Endothelial cell of umbilical vein (primary cell): Measurements from ENCODE around the gene CCNYL1. TPM values are rescaled to one million over a fixed set of nuclear protein-coding genes. Genes with fewer than 3 reads are reported as not detected.

ENCODE experiments used
- BruUV-seq: library from RNA; stranded (reverse); fragments of 400-500 nt; replicated peaks from 2 replicates; lab custom pipeline; 2021; lab: Mats Ljungman, UMichigan
- CTCF ChIA-PET: fragments of 300-600, 350-600 bp; sonication (Branson Sonifier 250); formaldehyde crosslinking; loops from one replicate; lab custom pipeline; 2021; ENCODE audit warnings: antibody characterized with exemption, inconsistent platforms; lab: Charles Lee
- POLR2A ChIA-PET: fragments of 300-600, 350-600 bp; sonication (Branson Sonifier 250); formaldehyde crosslinking; loops from one replicate; lab custom pipeline; 2021; ENCODE audit warnings: antibody characterized with exemption, inconsistent platforms; lab: Charles Lee
- DNase-seq: peaks from one replicate; pipeline ENCODE4 v3.0.0-alpha.2; 2011; ENCODE audit warnings: low read depth, low spot score
- FAIRE-seq: peaks from 2 replicates; lab custom pipeline; 2011; peaks lifted over from hg19 to GRCh38; lab: Jason Lieb, UNC
- H2AFZ ChIP-seq: 2 replicates; pipeline ENCODE4 v1.6.0; 2012; ENCODE audit warnings: low read depth, low read length, control low read depth, inconsistent platforms
- H3K27ac ChIP-seq: 2 replicates; pipeline ENCODE4 v1.5.1; 2011; ENCODE audit warnings: low read depth, mild to moderate bottlenecking, control low read depth, low read length, moderate library complexity; ENCODE audit not compliant: insufficient read depth
- H3K27me3 ChIP-seq, 2 experiments: 2 replicates each; pipeline versions ENCODE4 v1.6.0 to v1.6.1; 2011; ENCODE audit warnings: low read length in 2 of 2, mixed read lengths in 1 of 2; ENCODE audit not compliant: control insufficient read depth in 2 of 2, insufficient read depth in 2 of 2
- H3K36me3 ChIP-seq, 2 experiments: 2 replicates in 1 of 2; 3 replicates in 1 of 2; pipeline ENCODE4 v1.5.1; 2011; ENCODE audit warnings: low read length in 2 of 2, mild to moderate bottlenecking in 1 of 2, moderate library complexity in 1 of 2; ENCODE audit not compliant: control insufficient read depth in 2 of 2, insufficient read depth in 2 of 2; ENCODE audit errors: extremely low read depth in 1 of 2
- H3K4me1 ChIP-seq: 3 replicates; pipeline ENCODE4 v1.5.1; 2011; ENCODE audit warnings: mild to moderate bottlenecking, low read length; ENCODE audit not compliant: control insufficient read depth, insufficient read depth; ENCODE audit errors: extremely low read depth
- H3K4me2 ChIP-seq: 2 replicates; pipeline ENCODE4 v1.6.1; 2011; ENCODE audit warnings: low read length, control low read depth, mixed read lengths; ENCODE audit not compliant: insufficient read depth
- H3K4me3 ChIP-seq, 3 experiments: fragments of 200-600 bp in 1 of 3; sonication (generic), shearing (Covaris generic) in 1 of 3; replicated peaks in 1 of 3; 2 replicates each; pipeline ENCODE4 v1.5.1; 2011 to 2016; ENCODE audit warnings: control low read depth in 3 of 3, low read length in 3 of 3, mild to moderate bottlenecking in 2 of 3, inconsistent platforms in 1 of 3, low read depth in 1 of 3, moderate library complexity in 1 of 3; ENCODE audit not compliant: insufficient read depth in 1 of 3
- H3K79me2 ChIP-seq: 2 replicates; pipeline ENCODE4 v1.6.0; 2012; ENCODE audit warnings: low read length, inconsistent platforms; ENCODE audit not compliant: control insufficient read depth, insufficient read depth
- H3K9ac ChIP-seq: replicated peaks from 2 replicates; pipeline ENCODE3; 2011; ENCODE audit warnings: low read length, control low read depth; ENCODE audit not compliant: insufficient read depth; ENCODE audit errors: extremely low read depth
- H3K9me1 ChIP-seq: replicated peaks from 3 replicates; pipeline ENCODE4 v1.6.0; 2011; ENCODE audit warnings: mild to moderate bottlenecking, low read length; ENCODE audit not compliant: control insufficient read depth, insufficient read depth; ENCODE audit errors: extremely low read depth
- H3K9me3 ChIP-seq: replicated peaks from 2 replicates; pipeline ENCODE4 v1.5.1; 2012; ENCODE audit warnings: low read length, inconsistent platforms; ENCODE audit not compliant: control insufficient read depth, insufficient read depth
- H4K20me1 ChIP-seq: replicated peaks from 2 replicates; pipeline ENCODE3; 2011; ENCODE audit warnings: mild to moderate bottlenecking, low read length; ENCODE audit not compliant: control insufficient read depth, insufficient read depth; ENCODE audit errors: extremely low read depth
- CTCF ChIP-seq, 2 donors: IDR thresholded peaks; 1 replicate in 1 of 2; 2 replicates in 1 of 2; pipeline ENCODE4 v1.5.1; 2011; ENCODE audit warnings: low read length in 2 of 2, mild to moderate bottlenecking in 2 of 2, moderate library complexity in 2 of 2, control low read depth in 1 of 2, inconsistent platforms in 1 of 2, low read depth in 1 of 2; ENCODE audit not compliant: insufficient read depth in 1 of 2; ENCODE audit errors: extremely low read depth in 1 of 2
- EZH2 ChIP-seq: IDR thresholded peaks from 2 replicates; pipeline ENCODE4 v1.6.1; 2012; ENCODE audit warnings: borderline replicate concordance, low read depth, mild to moderate bottlenecking, moderate library complexity, low read length, inconsistent platforms; ENCODE audit not compliant: severe bottlenecking
- FOS ChIP-seq: IDR thresholded peaks from 2 replicates; pipeline ENCODE4 v1.6.1; 2011; ENCODE audit warnings: mild to moderate bottlenecking, low read length, moderate library complexity, borderline replicate concordance; ENCODE audit not compliant: insufficient read depth
- GATA2 ChIP-seq: IDR thresholded peaks from 2 replicates; pipeline ENCODE4 v1.7.0; 2011; ENCODE audit warnings: low read depth, mild to moderate bottlenecking, moderate library complexity, mixed read lengths, low read length; ENCODE audit not compliant: insufficient read length, insufficient read depth
- JUN ChIP-seq: IDR thresholded peaks from 2 replicates; pipeline ENCODE4 v1.6.1; 2011; ENCODE audit warnings: borderline replicate concordance, low read depth; ENCODE audit not compliant: insufficient read length, insufficient read depth
- MAX ChIP-seq: IDR thresholded peaks from 2 replicates; pipeline ENCODE4 v1.6.1; 2011; ENCODE audit not compliant: insufficient read depth, insufficient read length
- MYC ChIP-seq: IDR thresholded peaks from one replicate; pipeline ENCODE4 v1.6.1; 2011; ENCODE audit warnings: mild to moderate bottlenecking, low read depth, low read length
- POLR2A ChIP-seq: IDR thresholded peaks from 2 replicates; pipeline ENCODE4 v1.6.1; 2012; ENCODE audit warnings: low read depth, mild to moderate bottlenecking, control low read depth, low read length
- POLR2AphosphoS5 ChIP-seq: IDR thresholded peaks from 2 replicates; pipeline ENCODE4 v1.6.1; 2012; ENCODE audit warnings: low read depth, mild to moderate bottlenecking, control low read depth, low read length, moderate library complexity; ENCODE audit not compliant: insufficient read depth
- dilution Hi-C: fragments of 300-500 bp; cut with MboI; formaldehyde crosslinking; loops from one replicate; pipeline ENCODE4 v1.15.0; 2019; ENCODE audit warnings: low sequenced_read_pairs; ENCODE audit not compliant: extremely low pct_ligation_motif_present
- intact Hi-C: fragments of 100-400 bp; cut with micrococcal nuclease; formaldehyde crosslinking; loops from one replicate; pipeline ENCODE4 v1.10.0; 2022
- polyA plus RNA-seq, 4 experiments: library from polyadenylated mRNA; depleted of rRNA in 3 of 4; stranded (reverse) in 3 of 4; unstranded in 1 of 4; fragments of >200 nt; gene quantifications; 2 replicates each; pipeline versions ENCODE4 v1.2.1 to v1.2.3, GENCODE V29; 2011 to 2012; ENCODE audit warnings: missing spikeins in 1 of 4
- total RNA-seq: library from RNA; stranded (reverse); gene quantifications from 2 replicates; pipeline ENCODE4 v1.2.3, GENCODE V29; 2021

Gene CCNYL1
- total and polyA plus RNA-seq, 2 donors (not counting 3 experiments of a cell fraction or from before 2014, with no cell fraction given): 15.2 to 49.3 TPM

- Histone ChIP-seq H3K36me3 (no peaks in the 10 kb centered on the region), H3K27ac (no peak overlapping the region), H3K9me1 (no peaks in the 10 kb centered on the region), H3K27me3 (no peaks in the 10 kb centered on the region), H2AFZ (no peak overlapping the region), H3K9me3 (no peaks in the 10 kb centered on the region), H3K4me2 (no peak overlapping the region), H4K20me1 (no peaks in the 10 kb centered on the region), H3K4me3 (no peak overlapping the region), H3K4me1 (no peaks in the 10 kb centered on the region), H3K9ac (no peak overlapping the region), H3K79me2 (no peaks in the 10 kb centered on the region)
- TF ChIP-seq JUN: no peak
- no peak for TF ChIP-seq CTCF (IDR thresholded peaks at IDR 0.05; ENCODE audit: extremely low read depth in 1 of 2, insufficient read depth in 1 of 2, low read depth in 1 of 2, low read length in 2 of 2)
- no peak for TF ChIP-seq GATA2
- TF ChIP-seq MYC: no peak
- TF ChIP-seq EZH2: no peak
- TF ChIP-seq MAX: no peak
- TF ChIP-seq POLR2AphosphoS5: no peak
- TF ChIP-seq FOS: no peak
- no peak for TF ChIP-seq POLR2A
- dilution Hi-C loops: no loop called here
- CTCF ChIA-PET: interaction anchor here (1.1 to 5.3 kb wide), 5 partner anchors 8 to 282 kb away, joined by 3 to 19 read pairs (median 4); no protein-coding TSS in a partner anchor
- FAIRE-seq: no peak
- POLR2A ChIA-PET: interaction anchor here (0.7 kb wide), 1 partner anchor 131 kb away, joined by 3 read pairs; no protein-coding TSS in a partner anchor
- BruUV-seq: no TSS peak
- intact Hi-C loops: no loop called here
- DNase-seq: no peak
Observed at GRCh38 chr2:207758025-207758424, 46.6 kb downstream of the CCNYL1 start.
